GM12878 (cell line): ENCODE results near the gene IL27RA. TPM values are rescaled to one million over a fixed set of nuclear protein-coding genes. Genes with fewer than 3 reads are reported as not detected.

Experiments
- ATAC-seq: fragments of 200-7000 bp; cut with Tn5 transposase; 3 replicates; pipeline ENCODE4 v1.9.1; 2020; ENCODE audit warnings: mild to moderate bottlenecking, moderate library complexity
- BruUV-seq: library from RNA; stranded (reverse); fragments of 400-500 nt; replicated peaks from 2 replicates; lab custom pipeline; 2021; lab: Mats Ljungman, UMichigan
- CTCF ChIA-PET: fragments of 300-600 bp; sonication (Branson Sonifier 250); formaldehyde crosslinking; extraction: SDS; loops from one replicate; lab custom pipeline; 2021; ENCODE audit warnings: inconsistent platforms; lab: Yijun Ruan, JAX
- POLR2A ChIA-PET: fragments of 350-600 bp; formaldehyde crosslinking; extraction: SDS; loops from one replicate; lab custom pipeline; 2021; ENCODE audit warnings: inconsistent platforms; lab: Charles Lee
- RAD21 ChIA-PET: fragments of 300-600 bp; sonication (Branson Sonifier 250); formaldehyde crosslinking; loops from one replicate; lab custom pipeline; 2023; ENCODE audit warnings: antibody characterized with exemption; ENCODE audit not compliant: unreplicated experiment; lab: Charles Lee
- SMC1A ChIA-PET: fragments of 300-600 bp; sonication (Branson Sonifier 250); formaldehyde crosslinking; loops from one replicate; lab custom pipeline; 2023; ENCODE audit not compliant: unreplicated experiment, uncharacterized antibody; lab: Charles Lee
- DNase-seq: peaks from one replicate; pipeline ENCODE4 v3.0.0-alpha.2; 2011; ENCODE audit warnings: low read depth, low spot score
- FAIRE-seq: peaks from 3 replicates; lab custom pipeline; 2011; peaks lifted over from hg19 to GRCh38; lab: Jason Lieb, UNC
- H2AFZ ChIP-seq: 2 replicates; pipeline ENCODE4 v1.6.0; 2011; ENCODE audit warnings: low read depth, low read length, control low read depth; ENCODE audit not compliant: control insufficient read depth
- H3K27ac ChIP-seq: 2 replicates; pipeline ENCODE4 v1.5.1; 2011; ENCODE audit warnings: control low read depth; ENCODE audit not compliant: control insufficient read depth, insufficient read depth
- H3K27me3 ChIP-seq, 2 experiments: replicated peaks in 1 of 2; 2 replicates each; pipeline versions ENCODE4 v1.6.0 to v1.6.1; 2011; ENCODE audit warnings: low read length in 1 of 2; ENCODE audit not compliant: control insufficient read depth in 2 of 2, insufficient read depth in 2 of 2
- H3K36me3 ChIP-seq, 2 experiments: 2 replicates each; pipeline ENCODE4 v1.5.1; 2011; ENCODE audit warnings: low read length in 1 of 2; ENCODE audit not compliant: control insufficient read depth in 2 of 2, insufficient read depth in 2 of 2
- H3K4me1 ChIP-seq: 2 replicates; pipeline ENCODE4 v1.6.1; 2011; ENCODE audit warnings: mild to moderate bottlenecking, low read length, moderate library complexity, mixed read lengths; ENCODE audit not compliant: control insufficient read depth, insufficient read depth
- H3K4me2 ChIP-seq: 2 replicates; pipeline ENCODE4 v1.6.0; 2011; ENCODE audit warnings: control low read depth; ENCODE audit not compliant: control insufficient read depth, insufficient read depth
- H3K4me3 ChIP-seq: fragments of 200-600 bp; sonication (generic); 2 replicates; pipeline ENCODE4 v1.5.1; 2016
- H3K79me2 ChIP-seq: 2 replicates; pipeline ENCODE4 v1.6.0; 2011; ENCODE audit warnings: low read length; ENCODE audit not compliant: control insufficient read depth, insufficient read depth
- H3K9ac ChIP-seq: 2 replicates; pipeline ENCODE4 v1.8.0; 2011; ENCODE audit warnings: low read length, control low read depth, mixed read lengths; ENCODE audit not compliant: control insufficient read depth, insufficient read depth
- H3K9me3 ChIP-seq: replicated peaks from 3 replicates; pipeline ENCODE4 v1.5.1; 2011; ENCODE audit warnings: mild to moderate bottlenecking, low read length; ENCODE audit not compliant: control insufficient read depth, insufficient read depth
- H4K20me1 ChIP-seq: 2 replicates; pipeline ENCODE4 v1.6.0; 2011; ENCODE audit not compliant: control insufficient read depth, insufficient read depth
- EGR1 ChIP-seq, 2 experiments: IDR thresholded peaks; 1 replicate in 1 of 2; 2 replicates in 1 of 2; pipeline ENCODE4 v1.6.1; 2011 to 2012; ENCODE audit warnings: low read depth in 2 of 2, low read length in 2 of 2, borderline replicate concordance in 1 of 2, mild to moderate bottlenecking in 1 of 2, moderate library complexity in 1 of 2
- EP300 ChIP-seq, 2 experiments: fragments of 150-350 bp in 1 of 2; IDR thresholded peaks; 2 replicates each; pipeline ENCODE4 v1.6.1; 2011 to 2012; ENCODE audit warnings: low read depth in 2 of 2, low read length in 2 of 2, borderline replicate concordance in 1 of 2, improper control_type of control experiment in 1 of 2, inconsistent platforms in 1 of 2; ENCODE audit not compliant: control insufficient read depth in 1 of 2
- KDM1A ChIP-seq: fragments of 200-600 bp; sonication (generic); IDR thresholded peaks from 2 replicates; pipeline ENCODE4 v1.6.1; 2016; ENCODE audit warnings: borderline replicate concordance
- LARP7 ChIP-seq: fragments of 450-650 bp; IDR thresholded peaks from 2 replicates; pipeline ENCODE4 v1.6.1; 2017; ENCODE audit warnings: mild to moderate bottlenecking
- NRF1 ChIP-seq: conservative IDR thresholded peaks from 2 replicates; pipeline ENCODE4 v1.6.1; 2011; ENCODE audit warnings: mild to moderate bottlenecking, low read depth, low read length, improper control_type of control experiment
- RAD21 ChIP-seq: IDR thresholded peaks from 2 replicates; pipeline ENCODE4 v1.6.1; 2011; ENCODE audit warnings: mild to moderate bottlenecking, low read depth, low read length, moderate library complexity; ENCODE audit not compliant: insufficient read depth
- WGBS: methylation state at CpG from one replicate; pipeline ENCODE4 v1.1.6; 2016; ENCODE audit warnings: low lambda C conversion rate; ENCODE audit not compliant: insufficient replicate concordance, insufficient coverage; ENCODE audit errors: missing lambda C conversion rate; 5-methylcytosine and 5-hydroxymethylcytosine counted together
- in situ Hi-C: fragments of 300-500 bp; cut with MboI; formaldehyde crosslinking; loops from 9 replicates; pipeline ENCODE4 v1.14.3; 2018; ENCODE audit warnings: mixed read lengths
- intact Hi-C: fragments of 100-400 bp; cut with micrococcal nuclease; formaldehyde crosslinking; loops from one replicate; pipeline ENCODE4 v1.14.2; 2022; ENCODE audit not compliant: unreplicated experiment
- polyA plus RNA-seq, 11 experiments: library from polyadenylated mRNA; depleted of rRNA in 4 of 11; unstranded in 6 of 11; stranded (reverse) in 5 of 11; fragments of >200 nt; fragmentation: Nextera tagmentation in 4 of 11; fragmentation: Illumina TruSeq in 1 of 11; extraction: Ambion mirVana in 4 of 11; extraction: Trizol in 1 of 11; gene quantifications; 1 replicate in 1 of 11; 2 replicates in 10 of 11; pipeline versions ENCODE4 v1.2.1 to v1.2.3, GENCODE V29; 2011 to 2016; ENCODE audit warnings: inconsistent platforms in 2 of 11, missing spikeins in 2 of 11, low read depth in 1 of 11
- total RNA-seq, 4 experiments: library from RNA; depleted of rRNA in 3 of 4; stranded (reverse); fragments of >200 nt in 3 of 4; fragmentation: Illumina TruSeq in 1 of 4; extraction: Trizol in 1 of 4; gene quantifications; 2 replicates each; pipeline versions ENCODE4 v1.2.1 to v1.2.3, GENCODE V29; 2013 to 2021
- TF ChIP-seq, protein P1 (sequence below), 3 experiments: IDR thresholded peaks in 2 of 3; conservative IDR thresholded peaks in 1 of 3; 2 replicates each; pipeline ENCODE4 v1.5.1; 2011; ENCODE audit warnings: low read depth in 3 of 3, low read length in 3 of 3, mild to moderate bottlenecking in 3 of 3, control low read depth in 2 of 3, moderate library complexity in 2 of 3, inconsistent platforms in 1 of 3, mixed read lengths in 1 of 3; ENCODE audit not compliant: control insufficient read depth in 2 of 3, insufficient read depth in 1 of 3; ENCODE audit errors: extremely low read depth in 1 of 3
- TF ChIP-seq, protein P2 (sequence below): IDR thresholded peaks from 2 replicates; pipeline ENCODE4 v1.6.1; 2012; ENCODE audit warnings: improper control_type of control experiment, low read depth, low read length; ENCODE audit not compliant: insufficient replicate concordance

IL27RA gene
- total and polyA plus RNA-seq, 10 of the 15 experiments (the other 5 are each of a cell fraction or from before 2014, with no cell fraction given): 8.4 to 63.5 (median 41.2) TPM

DNA sequence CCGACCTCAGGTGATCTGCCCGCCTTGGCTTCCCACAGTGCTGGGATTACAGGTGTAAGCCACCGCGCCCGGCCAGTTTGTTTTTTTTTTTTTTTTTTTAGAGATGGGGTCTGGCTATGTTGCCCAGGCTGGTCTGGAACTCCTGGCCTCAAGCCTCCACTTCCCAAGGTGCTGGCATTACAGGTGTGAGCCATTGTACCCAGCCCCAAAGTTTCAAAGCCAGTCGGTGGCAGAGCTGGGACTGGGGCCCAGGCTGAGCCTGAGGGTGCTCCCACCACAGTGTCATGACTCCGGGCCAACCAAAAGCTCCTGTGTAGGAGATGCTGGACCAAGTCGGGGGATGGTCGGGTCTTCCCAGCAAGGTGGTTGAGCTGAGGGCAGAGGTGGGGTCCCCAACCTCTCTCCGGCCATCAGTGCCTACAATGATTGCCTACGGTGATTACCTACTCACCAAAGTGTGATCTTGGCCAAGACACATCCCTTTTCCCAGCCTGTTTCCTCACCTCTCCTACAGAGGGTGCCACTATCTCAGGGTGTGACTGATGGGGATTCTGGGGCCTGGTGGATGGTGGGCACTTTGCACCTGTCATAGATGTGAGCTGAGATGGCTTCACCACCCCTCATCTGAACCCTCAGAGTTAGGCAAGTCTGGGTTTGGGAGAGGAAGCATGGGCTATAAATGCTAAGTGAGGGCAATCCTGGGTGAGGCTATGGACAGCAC, 64.9 kb downstream of the IL27RA start:
- CTCF ChIA-PET: interaction anchor here (0.6 to 1.2 kb wide), 3 partner anchors 18 to 40 kb away, joined by 3 to 5 read pairs (median 5); partner anchors contain the start of gene ASF1B
- Histone ChIP-seq H3K79me2 (no peaks in the 10 kb centered on the region; the same call in 1 of the 2 replicates), H3K9ac (no peak overlapping the region), H3K4me1 (no peaks in the 10 kb centered on the region), H3K9me3 (peaks cover 2% of the 10 kb centered on the region; the same call in 1 of the 3 replicates), H3K4me2 (no peak overlapping the region), H3K4me3 (no peak overlapping the region), H3K27me3 (no peaks in the 10 kb centered on the region), H2AFZ (no peak overlapping the region), H3K36me3 (peaks cover 0 to 13% of the 10 kb centered on the region in 2 experiments), H3K27ac (no peak overlapping the region), H4K20me1 (no peaks in the 10 kb centered on the region)
- SMC1A ChIA-PET: no interaction called here
- no peak for TF ChIP-seq KDM1A
- no peak for TF ChIP-seq EGR1 (IDR thresholded peaks at IDR 0.05; ENCODE audit: borderline replicate concordance in 1 of 2, low read depth in 2 of 2, low read length in 2 of 2)
- TF ChIP-seq NRF1: no peak
- no peak for TF ChIP-seq LARP7
- TF ChIP-seq EP300 (IDR thresholded peaks at IDR 0.05; ENCODE audit: borderline replicate concordance in 1 of 2, control insufficient read depth in 1 of 2, low read depth in 2 of 2, low read length in 2 of 2): no peak
- TF ChIP-seq RAD21: peak; percentile 18; the same call in 1 of the 2 replicates
- TF ChIP-seq, protein P1, sequence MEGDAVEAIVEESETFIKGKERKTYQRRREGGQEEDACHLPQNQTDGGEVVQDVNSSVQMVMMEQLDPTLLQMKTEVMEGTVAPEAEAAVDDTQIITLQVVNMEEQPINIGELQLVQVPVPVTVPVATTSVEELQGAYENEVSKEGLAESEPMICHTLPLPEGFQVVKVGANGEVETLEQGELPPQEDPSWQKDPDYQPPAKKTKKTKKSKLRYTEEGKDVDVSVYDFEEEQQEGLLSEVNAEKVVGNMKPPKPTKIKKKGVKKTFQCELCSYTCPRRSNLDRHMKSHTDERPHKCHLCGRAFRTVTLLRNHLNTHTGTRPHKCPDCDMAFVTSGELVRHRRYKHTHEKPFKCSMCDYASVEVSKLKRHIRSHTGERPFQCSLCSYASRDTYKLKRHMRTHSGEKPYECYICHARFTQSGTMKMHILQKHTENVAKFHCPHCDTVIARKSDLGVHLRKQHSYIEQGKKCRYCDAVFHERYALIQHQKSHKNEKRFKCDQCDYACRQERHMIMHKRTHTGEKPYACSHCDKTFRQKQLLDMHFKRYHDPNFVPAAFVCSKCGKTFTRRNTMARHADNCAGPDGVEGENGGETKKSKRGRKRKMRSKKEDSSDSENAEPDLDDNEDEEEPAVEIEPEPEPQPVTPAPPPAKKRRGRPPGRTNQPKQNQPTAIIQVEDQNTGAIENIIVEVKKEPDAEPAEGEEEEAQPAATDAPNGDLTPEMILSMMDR (IDR thresholded peaks at IDR 0.05 in 2 of 3, conservative IDR thresholded peaks at IDR 0.05 in 1 of 3; ENCODE audit: control insufficient read depth in 2 of 3, extremely low read depth in 1 of 3, insufficient read depth in 1 of 3, low read depth in 3 of 3, low read length in 3 of 3): peak in 2 of 3 experiments; percentile 14 to 15; a peak in 1 of 6 replicates
- TF ChIP-seq, protein P2, sequence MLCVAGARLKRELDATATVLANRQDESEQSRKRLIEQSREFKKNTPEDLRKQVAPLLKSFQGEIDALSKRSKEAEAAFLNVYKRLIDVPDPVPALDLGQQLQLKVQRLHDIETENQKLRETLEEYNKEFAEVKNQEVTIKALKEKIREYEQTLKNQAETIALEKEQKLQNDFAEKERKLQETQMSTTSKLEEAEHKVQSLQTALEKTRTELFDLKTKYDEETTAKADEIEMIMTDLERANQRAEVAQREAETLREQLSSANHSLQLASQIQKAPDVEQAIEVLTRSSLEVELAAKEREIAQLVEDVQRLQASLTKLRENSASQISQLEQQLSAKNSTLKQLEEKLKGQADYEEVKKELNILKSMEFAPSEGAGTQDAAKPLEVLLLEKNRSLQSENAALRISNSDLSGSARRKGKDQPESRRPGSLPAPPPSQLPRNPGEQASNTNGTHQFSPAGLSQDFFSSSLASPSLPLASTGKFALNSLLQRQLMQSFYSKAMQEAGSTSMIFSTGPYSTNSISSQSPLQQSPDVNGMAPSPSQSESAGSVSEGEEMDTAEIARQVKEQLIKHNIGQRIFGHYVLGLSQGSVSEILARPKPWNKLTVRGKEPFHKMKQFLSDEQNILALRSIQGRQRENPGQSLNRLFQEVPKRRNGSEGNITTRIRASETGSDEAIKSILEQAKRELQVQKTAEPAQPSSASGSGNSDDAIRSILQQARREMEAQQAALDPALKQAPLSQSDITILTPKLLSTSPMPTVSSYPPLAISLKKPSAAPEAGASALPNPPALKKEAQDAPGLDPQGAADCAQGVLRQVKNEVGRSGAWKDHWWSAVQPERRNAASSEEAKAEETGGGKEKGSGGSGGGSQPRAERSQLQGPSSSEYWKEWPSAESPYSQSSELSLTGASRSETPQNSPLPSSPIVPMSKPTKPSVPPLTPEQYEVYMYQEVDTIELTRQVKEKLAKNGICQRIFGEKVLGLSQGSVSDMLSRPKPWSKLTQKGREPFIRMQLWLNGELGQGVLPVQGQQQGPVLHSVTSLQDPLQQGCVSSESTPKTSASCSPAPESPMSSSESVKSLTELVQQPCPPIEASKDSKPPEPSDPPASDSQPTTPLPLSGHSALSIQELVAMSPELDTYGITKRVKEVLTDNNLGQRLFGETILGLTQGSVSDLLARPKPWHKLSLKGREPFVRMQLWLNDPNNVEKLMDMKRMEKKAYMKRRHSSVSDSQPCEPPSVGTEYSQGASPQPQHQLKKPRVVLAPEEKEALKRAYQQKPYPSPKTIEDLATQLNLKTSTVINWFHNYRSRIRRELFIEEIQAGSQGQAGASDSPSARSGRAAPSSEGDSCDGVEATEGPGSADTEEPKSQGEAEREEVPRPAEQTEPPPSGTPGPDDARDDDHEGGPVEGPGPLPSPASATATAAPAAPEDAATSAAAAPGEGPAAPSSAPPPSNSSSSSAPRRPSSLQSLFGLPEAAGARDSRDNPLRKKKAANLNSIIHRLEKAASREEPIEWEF: no peak
- 93% methylated on average over 11 of the region's 11 CpGs for WGBS
- DNase-seq (no peak), ATAC-seq (no peak), FAIRE-seq (no peak)
- in situ Hi-C loops: no loop called here
- RAD21 ChIA-PET: no interaction called here
- POLR2A ChIA-PET: no interaction called here
- intact Hi-C loops: no loop called here
- BruUV-seq: no TSS peak
